ENCODE measurements around the gene HOXD11. TPM values are rescaled to one million over a fixed set of nuclear protein-coding genes. Genes with fewer than 3 reads are reported as not detected.

The HOXD11 gene
- total RNA-seq, 1 experiment from 2014 or later = not detected

DNA sequence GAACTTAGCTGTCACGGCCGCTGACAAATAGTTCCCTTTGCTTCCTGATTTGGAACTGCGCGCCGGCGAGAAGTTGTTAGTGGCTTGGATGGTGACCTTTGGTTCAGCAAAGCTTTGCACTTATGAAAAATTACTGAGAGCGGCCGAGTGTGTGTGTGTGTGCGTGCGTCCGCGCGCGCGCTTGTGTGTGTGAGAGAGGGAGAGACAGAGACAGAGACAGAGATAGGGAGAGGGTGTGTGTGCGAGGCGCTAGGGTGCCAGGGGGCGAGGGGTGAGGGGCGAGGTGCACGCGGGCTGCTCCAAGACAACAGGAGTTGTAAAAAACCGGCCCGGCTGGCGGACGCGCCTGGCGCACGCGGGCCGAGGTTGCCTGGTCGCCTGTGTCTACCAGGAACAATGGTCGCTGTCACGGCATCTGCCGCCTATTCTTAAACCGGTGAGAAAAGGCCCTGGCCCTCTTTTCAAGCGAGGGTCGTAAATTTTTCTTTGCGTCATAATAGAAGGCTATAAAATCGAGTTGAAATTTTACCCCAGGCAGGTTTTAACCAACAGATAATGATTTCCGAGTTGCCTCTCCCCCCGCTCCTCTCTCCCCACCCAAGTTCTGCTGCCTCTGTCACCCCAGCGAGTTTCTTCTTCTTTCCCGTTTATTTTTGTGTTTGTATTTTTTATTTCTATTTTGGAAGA, 50.6 kb downstream of the HOXD11 start (continued):
- no peak for TF ChIP-seq ERG (CRISPR knock-in tag; IDR thresholded peaks at IDR 0.05)
- TF ChIP-seq FOXP1 (CRISPR knock-in tag; IDR thresholded peaks at IDR 0.05; ENCODE audit: borderline replicate concordance) = no peak
- TF ChIP-seq JUN (CRISPR knock-in tag; IDR thresholded peaks at IDR 0.05) = no peak
- TF ChIP-seq ZBTB43 (CRISPR knock-in tag; IDR thresholded peaks at IDR 0.05) = no peak
- TF ChIP-seq ZNF317 (CRISPR knock-in tag; IDR thresholded peaks at IDR 0.05; ENCODE audit: borderline replicate concordance, low read depth) = no peak

DNA sequence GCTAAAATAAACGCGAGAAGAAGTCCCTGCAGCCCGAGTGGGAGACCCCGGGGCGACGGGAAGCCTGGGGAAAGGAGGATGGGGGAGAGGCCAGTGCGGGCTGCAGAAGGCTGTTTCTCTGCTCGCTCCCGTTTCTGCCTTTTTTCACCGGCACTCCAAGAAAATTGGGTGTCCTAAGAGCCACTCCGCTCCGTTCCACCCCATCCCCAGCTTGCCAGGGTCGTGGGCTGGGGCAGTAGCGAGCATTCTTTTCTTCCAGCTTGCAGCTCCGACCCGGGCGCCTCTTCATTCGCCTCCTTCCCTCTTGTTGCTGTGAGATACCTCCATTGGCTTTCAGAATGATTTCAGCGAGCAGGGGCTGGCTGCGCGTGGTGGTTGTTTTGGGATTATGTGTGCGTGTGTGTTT, 51.1 kb downstream of the HOXD11 start:
- Mint-ChIP-seq H3K36me3 (peaks cover 2% of the 10 kb centered on the region; the same call in 1 of the 2 replicates), H3K4me1 (peaks cover 31% of the 10 kb centered on the region), H3K4me3 (no peak overlapping the region), H3K27ac (no peak overlapping the region), H3K27me3 (ENCODE audit: low read depth) (peaks cover 100% of the 10 kb centered on the region), H3K9me3 (no peaks in the 10 kb centered on the region)
- TF ChIP-seq USF2 (CRISPR knock-in tag; IDR thresholded peaks at IDR 0.05) (no peak), TEAD4 (CRISPR knock-in tag; IDR thresholded peaks at IDR 0.05) (no peak), ATF6 (CRISPR knock-in tag; IDR thresholded peaks at IDR 0.05) (no peak), OVOL2 (CRISPR knock-in tag; IDR thresholded peaks at IDR 0.05; ENCODE audit: borderline replicate concordance) (no peak), SOX15 (CRISPR knock-in tag; IDR thresholded peaks at IDR 0.05) (no peak), TP53 (CRISPR knock-in tag; IDR thresholded peaks at IDR 0.05) (no peak), USF1 (CRISPR knock-in tag; IDR thresholded peaks at IDR 0.05) (no peak), SMAD4 (CRISPR knock-in tag; IDR thresholded peaks at IDR 0.05) (no peak), ZBTB43 (CRISPR knock-in tag; IDR thresholded peaks at IDR 0.05) (no peak), ZNF671 (CRISPR knock-in tag; IDR thresholded peaks at IDR 0.05) (no peak), TCF7 (CRISPR knock-in tag; IDR thresholded peaks at IDR 0.05; ENCODE audit: low read depth) (no peak), E2F1 (CRISPR knock-in tag; IDR thresholded peaks at IDR 0.05) (no peak), NFATC4 (CRISPR knock-in tag; IDR thresholded peaks at IDR 0.05) (no peak)
- TF ChIP-seq, protein P1, sequence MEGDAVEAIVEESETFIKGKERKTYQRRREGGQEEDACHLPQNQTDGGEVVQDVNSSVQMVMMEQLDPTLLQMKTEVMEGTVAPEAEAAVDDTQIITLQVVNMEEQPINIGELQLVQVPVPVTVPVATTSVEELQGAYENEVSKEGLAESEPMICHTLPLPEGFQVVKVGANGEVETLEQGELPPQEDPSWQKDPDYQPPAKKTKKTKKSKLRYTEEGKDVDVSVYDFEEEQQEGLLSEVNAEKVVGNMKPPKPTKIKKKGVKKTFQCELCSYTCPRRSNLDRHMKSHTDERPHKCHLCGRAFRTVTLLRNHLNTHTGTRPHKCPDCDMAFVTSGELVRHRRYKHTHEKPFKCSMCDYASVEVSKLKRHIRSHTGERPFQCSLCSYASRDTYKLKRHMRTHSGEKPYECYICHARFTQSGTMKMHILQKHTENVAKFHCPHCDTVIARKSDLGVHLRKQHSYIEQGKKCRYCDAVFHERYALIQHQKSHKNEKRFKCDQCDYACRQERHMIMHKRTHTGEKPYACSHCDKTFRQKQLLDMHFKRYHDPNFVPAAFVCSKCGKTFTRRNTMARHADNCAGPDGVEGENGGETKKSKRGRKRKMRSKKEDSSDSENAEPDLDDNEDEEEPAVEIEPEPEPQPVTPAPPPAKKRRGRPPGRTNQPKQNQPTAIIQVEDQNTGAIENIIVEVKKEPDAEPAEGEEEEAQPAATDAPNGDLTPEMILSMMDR (IDR thresholded peaks at IDR 0.05) = no peak
- TF ChIP-seq, protein P2, sequence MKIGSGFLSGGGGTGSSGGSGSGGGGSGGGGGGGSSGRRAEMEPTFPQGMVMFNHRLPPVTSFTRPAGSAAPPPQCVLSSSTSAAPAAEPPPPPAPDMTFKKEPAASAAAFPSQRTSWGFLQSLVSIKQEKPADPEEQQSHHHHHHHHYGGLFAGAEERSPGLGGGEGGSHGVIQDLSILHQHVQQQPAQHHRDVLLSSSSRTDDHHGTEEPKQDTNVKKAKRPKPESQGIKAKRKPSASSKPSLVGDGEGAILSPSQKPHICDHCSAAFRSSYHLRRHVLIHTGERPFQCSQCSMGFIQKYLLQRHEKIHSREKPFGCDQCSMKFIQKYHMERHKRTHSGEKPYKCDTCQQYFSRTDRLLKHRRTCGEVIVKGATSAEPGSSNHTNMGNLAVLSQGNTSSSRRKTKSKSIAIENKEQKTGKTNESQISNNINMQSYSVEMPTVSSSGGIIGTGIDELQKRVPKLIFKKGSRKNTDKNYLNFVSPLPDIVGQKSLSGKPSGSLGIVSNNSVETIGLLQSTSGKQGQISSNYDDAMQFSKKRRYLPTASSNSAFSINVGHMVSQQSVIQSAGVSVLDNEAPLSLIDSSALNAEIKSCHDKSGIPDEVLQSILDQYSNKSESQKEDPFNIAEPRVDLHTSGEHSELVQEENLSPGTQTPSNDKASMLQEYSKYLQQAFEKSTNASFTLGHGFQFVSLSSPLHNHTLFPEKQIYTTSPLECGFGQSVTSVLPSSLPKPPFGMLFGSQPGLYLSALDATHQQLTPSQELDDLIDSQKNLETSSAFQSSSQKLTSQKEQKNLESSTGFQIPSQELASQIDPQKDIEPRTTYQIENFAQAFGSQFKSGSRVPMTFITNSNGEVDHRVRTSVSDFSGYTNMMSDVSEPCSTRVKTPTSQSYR (CRISPR knock-in tag; IDR thresholded peaks at IDR 0.05) = no peak
- TF ChIP-seq, protein P3, sequence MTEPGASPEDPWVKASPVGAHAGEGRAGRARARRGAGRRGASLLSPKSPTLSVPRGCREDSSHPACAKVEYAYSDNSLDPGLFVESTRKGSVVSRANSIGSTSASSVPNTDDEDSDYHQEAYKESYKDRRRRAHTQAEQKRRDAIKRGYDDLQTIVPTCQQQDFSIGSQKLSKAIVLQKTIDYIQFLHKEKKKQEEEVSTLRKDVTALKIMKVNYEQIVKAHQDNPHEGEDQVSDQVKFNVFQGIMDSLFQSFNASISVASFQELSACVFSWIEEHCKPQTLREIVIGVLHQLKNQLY (CRISPR knock-in tag; IDR thresholded peaks at IDR 0.05) = no peak
- TF ChIP-seq, protein P4, sequence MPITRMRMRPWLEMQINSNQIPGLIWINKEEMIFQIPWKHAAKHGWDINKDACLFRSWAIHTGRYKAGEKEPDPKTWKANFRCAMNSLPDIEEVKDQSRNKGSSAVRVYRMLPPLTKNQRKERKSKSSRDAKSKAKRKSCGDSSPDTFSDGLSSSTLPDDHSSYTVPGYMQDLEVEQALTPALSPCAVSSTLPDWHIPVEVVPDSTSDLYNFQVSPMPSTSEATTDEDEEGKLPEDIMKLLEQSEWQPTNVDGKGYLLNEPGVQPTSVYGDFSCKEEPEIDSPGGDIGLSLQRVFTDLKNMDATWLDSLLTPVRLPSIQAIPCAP (CRISPR knock-in tag; IDR thresholded peaks at IDR 0.05) = no peak
- no peak for DNase-seq (ENCODE audit: low spot score)
- ATAC-seq = no peak
- ChIA-PET CTCF (no interaction called here), POLR2A (no interaction called here)

Measured in WTC11 (cell line).